ENCODE measurements around the gene ARHGAP12.

DNA sequence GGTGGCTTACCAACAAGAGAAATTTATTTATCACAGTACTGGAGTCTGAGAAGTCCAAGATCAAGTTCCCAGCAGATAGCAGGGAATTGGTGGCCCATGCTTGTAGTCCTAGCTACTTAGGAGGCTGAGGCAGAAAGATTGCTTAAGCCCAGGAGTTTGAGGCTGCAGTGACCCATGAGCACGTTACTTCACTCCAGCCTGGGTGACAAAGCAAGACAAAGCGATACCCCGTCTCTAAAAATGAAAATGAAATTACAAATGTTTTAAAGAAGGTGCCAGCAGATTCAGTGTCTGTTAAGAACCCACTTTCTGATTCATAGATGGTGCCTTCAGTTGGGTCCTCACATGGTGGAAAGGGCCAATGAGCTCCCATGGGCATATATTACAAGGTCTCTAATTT lies 20.6 kb upstream of the ARHGAP12 start:
- TF ChIP-seq EZH2 (IDR thresholded peaks at IDR 0.05) = no peak
- no peak for TF ChIP-seq POLR2AphosphoS5 (IDR thresholded peaks at IDR 0.05; ENCODE audit: borderline replicate concordance, low read depth, low read length)
- TF ChIP-seq FOXP2 (optimal IDR thresholded peaks at IDR 0.05; ENCODE audit: control extremely low read depth, extremely low read length, insufficient read depth) = no peak
